ENCODE measurements around the gene AP5S1.

Gene AP5S1

DNA sequence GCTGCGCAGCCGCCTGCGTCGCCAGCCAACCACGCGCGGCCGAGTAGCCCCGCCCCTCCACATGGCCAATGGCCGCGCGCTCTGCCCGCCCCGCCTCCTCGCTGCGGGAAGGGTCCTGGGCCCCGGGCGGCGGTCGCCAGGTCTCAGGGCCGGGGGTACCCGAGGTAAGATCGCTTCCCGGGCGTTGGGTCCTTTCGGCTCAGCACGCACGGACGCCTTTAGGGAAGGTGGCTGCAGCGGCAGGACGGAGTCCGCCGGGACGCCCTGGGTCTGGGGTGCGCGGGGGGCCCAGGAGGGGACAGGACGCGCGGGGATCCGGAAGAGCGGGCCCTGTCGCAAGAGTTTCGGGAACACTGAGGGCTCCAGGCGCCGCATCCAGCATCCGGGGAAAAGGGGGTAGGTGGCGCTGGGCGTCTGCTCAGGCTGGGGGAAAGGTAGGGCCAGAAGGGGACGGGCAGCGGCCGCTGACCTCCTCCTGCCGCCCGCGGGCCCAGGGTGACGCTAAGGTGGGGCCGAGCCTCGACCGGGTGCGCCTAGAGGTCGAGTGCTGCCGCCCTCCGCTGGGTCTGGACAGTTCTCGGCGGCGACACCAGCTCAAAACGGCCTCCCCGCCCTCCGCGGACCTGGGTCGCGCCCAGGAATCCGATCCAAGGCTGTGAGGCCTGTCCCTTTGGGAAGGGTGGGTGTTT is 26.5 kb downstream of the AP5S1 start, which contains the start of gene MAVS:
Gene MAVS, plus strand, starts transcription at position 95 of the 689 bp plus-strand sequence. CDS start 7,791 bp downstream, outside the sequence.
- peak; percentile 81 for DNase-seq

- DNase-seq = no peak
These were observed 27.1 kb downstream of the AP5S1 start for GRCh38 chr20:3847429-3847940.

DNA sequence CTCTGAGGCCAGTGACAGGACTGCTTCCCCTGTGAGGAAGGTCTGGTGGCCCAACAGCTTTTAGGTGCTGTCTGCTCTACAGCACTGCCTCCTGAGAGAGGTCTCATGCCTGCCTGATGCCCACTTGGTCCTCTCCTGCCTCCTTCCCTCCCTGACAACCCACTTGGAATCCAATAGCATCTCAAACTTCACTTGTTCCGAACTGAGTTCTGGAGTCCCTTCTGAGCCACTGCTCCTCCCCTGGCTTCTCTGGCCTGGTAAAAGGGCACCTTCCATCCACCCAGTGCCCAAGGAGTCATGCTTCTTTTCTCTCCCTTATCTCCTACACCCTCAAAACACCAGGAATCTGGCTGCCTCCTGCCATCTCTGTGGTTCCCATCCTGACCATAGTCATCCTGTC is 28.2 kb downstream of the AP5S1 start:
- DNase-seq = no peak

DNA sequence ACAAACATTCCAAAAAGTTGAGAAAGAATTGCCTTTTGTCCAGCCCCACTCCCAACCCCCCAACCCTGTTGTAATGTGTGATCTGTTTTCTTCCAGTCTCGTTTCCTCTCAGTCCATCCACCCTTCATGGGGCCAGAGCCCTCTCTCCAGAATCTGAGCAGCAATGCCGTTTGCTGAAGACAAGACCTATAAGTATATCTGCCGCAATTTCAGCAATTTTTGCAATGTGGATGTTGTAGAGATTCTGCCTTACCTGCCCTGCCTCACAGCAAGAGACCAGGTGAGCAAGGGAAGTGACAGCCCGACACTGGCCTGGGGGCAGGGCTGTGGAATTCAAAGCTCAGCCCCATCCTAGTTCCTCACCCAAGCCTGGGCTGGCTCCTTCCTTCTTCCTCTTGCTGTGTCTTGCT is 34.1 kb downstream of the AP5S1 start:
- no peak for DNase-seq

GRCh38 chr20:3857405-3857804 is 37.1 kb downstream of the AP5S1 start:
- no peak for DNase-seq

GRCh38 chr20:3858689-3859088 is 38.3 kb downstream of the AP5S1 start:
- DNase-seq = no peak

DNA sequence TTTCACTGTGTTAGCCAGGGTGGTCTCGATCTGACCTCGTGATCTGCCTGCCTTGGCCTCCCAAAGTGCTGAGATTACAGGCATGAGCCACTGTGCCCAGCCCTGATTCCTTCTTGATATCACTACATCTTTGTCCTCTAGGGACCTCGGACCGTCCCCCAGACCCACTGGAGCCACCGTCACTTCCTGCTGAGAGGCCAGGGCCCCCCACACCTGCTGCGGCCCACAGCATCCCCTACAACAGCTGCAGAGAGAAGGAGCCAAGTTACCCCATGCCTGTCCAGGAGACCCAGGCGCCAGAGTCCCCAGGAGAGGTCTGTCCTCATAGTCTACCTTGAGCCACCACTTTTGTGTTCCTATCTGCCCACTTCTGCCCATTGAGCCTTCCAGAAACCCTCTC is 40.8 kb downstream of the AP5S1 start:
- DNase-seq = no peak

- DNase-seq = no peak
These were observed 42.0 kb downstream of the AP5S1 start for GRCh38 chr20:3862333-3862732.

- DNase-seq = no peak
These were observed 43.0 kb downstream of the AP5S1 start for GRCh38 chr20:3863317-3863716.

- DNase-seq = no peak
These were observed 44.2 kb downstream of the AP5S1 start for GRCh38 chr20:3864518-3864917.

GRCh38 chr20:3865152-3865886 is 45.0 kb downstream of the AP5S1 start:
- DNase-seq = no peak

DNA sequence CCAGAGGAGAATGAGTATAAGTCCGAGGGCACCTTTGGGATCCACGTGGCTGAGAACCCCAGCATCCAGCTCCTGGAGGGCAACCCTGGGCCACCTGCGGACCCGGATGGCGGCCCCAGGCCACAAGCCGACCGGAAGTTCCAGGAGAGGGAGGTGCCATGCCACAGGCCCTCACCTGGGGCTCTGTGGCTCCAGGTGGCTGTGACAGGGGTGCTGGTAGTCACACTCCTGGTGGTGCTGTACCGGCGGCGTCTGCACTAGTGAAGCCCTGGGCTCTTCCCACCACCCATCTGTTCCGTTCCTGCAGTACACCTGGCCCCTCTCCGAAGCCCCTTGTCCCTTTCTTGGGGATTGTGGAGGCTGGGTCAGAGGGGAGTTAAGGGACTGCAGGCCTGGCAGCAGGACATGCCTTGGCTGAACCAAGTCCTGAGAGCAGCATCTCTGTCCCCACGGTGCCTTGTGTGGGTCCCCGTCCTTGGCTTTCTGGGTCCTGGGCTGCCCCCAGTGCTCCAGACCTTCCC is 45.6 kb downstream of the AP5S1 start:
- no peak for DNase-seq

GRCh38 chr20:3866464-3866863 is 46.1 kb downstream of the AP5S1 start:
- no peak for DNase-seq

DNA sequence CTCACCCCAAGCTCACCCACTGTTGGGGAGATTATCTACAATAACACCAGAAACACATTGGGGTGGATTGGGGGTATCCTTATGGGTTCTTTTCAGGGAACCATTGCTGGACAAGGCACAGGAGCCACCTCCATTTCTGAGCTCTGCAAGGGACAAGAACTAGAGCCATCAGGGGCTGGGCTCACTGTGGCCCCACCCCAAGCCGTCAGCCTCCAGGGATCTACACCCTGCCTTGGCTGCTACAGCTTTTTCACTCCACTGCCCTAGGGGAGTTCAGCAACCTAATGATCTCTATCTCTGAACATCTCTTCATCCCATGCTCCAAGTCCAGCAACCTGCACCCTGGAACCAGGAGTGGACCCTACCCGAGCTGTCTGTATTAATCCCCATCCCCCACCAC is 47.5 kb downstream of the AP5S1 start:
- DNase-seq = no peak

DNA sequence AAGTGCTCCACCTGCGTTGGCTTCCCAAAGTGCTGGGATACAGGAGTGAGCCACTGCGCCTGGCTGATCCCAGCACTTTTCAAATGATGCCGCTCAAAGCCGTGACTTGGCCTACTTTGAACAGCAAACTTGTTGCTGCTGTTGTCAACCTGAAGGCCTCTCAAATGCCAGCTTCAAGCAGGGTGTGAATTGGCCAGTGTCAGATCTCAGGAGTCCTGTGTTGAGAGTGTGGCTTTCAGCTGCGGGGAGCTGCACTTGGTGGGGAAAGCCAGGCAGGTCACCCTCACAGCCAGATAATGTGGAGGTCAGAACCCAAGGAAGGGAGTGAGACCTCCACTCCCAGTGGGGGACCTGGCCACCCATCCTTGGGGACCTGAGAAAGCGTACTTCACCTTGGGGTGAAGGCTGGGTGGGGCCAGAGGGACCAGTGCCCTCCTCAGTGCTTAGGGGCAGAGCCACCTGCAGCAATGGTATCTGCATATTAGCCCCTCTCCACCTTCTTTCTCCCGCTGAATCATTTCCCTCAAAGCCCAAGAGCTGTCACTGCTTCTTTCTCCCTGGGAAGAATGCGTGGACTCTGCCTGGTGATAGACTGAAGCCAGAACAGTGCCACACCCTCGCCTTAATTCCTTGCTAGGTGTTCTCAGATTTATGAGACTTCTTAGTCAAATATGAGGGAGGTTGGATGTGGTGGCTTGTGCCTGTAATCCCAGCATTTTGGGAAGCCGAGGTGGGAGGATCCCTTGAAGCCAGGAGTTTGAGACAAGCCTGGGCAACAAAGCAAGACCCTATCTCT is 49.7 kb downstream of the AP5S1 start:
- no peak for DNase-seq

DNA sequence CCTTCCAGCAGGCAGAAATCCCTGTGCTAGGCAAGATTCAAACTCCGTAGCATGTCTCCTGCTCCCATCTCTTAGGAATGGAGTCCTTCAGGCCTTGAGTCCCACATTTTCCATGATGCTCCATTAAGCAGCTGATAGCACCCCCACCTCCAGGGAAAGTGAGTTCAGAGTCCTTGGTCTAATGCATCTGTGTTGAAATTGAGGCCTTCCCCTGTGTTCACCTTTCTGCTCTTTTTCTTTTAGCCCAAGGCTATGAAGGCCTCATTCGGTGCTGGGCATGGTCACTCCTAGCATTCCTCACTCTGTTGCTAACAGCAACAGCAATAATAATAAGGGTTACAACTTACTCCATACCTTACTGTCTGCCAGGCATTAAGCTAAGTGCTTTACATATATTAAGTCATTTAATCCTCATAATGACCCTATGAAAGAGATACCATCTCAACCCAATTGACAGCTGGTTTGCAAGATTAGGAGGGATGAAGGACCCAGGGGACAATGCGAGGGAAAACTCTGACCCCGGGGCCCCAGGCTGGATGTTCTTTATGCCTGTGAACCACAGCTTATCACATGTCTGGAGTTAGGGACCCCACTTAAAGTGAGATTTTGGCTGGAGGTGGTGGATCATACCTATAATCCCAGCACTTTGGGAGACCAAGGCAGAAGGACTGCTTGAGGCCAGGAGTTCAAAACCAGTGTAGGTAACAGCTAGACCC is 51.4 kb downstream of the AP5S1 start:
- no peak for DNase-seq

GRCh38 chr20:3873507-3873906 is 53.2 kb downstream of the AP5S1 start:
- no peak for DNase-seq

DNA sequence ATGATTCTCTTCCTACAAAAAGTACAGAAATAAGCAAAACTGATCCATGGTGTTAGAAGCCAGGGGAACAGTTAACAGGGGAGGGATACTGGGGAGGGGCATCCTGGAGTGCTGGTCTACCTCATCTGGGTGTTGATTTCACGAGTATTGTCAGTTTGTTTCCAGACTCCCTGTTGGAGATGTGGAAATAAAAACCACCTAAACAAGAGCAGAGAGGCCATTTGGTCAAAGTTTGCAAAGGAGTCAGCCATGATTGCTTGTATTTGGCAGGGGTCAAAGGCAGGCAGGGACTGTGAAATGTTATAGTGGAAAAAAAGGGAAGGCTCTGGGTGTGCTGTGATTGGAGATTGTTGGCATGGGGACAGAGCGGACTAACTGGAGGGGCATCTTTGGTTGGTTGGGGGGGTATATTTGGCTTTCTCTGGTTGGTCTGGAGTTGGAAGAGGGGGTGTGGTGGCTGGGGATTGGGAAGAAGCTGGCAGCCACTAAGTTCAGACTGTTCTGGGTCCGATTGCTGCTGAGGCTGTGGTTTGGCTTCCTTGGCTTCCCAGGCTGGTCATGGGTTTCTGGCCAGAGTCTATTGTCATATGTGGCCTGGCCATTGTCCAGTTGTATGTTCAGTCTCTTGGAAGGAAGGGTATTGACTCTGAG is 54.0 kb downstream of the AP5S1 start:
- DNase-seq = no peak

DNA sequence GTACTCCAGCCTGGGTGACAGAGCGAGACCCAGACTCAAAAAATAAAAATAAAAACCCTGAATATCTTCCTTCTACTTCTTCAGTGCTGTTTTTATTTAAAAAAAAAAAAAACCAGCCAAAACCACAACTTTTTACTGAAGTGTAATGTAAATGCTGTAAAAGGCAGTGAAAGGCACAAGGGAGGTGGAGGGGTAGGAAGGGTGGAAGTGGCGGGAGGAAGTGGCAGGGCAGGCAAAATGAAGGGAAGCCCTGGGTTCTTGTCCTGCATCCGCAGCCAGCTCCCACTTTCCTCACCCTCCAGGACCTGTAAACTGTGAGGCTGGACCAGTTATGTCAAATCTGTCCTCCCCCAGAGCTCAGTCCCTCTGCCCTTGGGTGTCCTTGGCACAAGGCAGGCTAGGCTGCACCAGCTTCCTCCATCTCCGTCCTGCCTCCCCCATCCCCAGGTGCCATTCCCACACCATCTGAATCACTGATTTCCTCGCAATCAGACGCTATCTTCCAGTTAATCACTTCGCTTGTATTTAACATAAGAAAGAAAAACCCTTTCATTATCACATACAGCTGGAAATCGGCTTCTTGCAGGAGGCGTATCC is 55.1 kb downstream of the AP5S1 start:
- DNase-seq = no peak

DNA sequence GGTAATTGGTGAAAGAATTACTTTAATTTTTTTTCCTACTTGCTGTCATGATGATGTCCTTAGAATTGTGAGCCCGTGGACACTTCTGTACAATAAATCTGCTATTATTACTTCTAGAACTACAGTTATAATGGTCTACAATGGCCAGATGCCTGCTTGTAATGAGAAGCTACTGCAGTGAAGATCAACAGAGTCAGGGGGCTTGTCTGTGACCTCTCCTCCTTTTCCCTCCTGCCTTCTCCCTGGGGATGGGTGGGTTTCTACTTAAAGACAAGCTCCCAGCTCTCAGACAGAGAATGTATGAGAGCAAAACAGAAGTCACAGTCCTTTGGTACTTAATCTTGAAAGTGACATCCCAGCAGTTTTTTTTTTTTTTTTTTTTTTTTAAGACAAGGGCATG is 55.7 kb downstream of the AP5S1 start:
- DNase-seq = no peak

GRCh38 chr20:3876676-3877075 is 56.3 kb downstream of the AP5S1 start:
- DNase-seq = no peak

Measured in hematopoietic multipotent progenitor cell treated with erythropoietin and hydrocortisone succinate and interleukin-3 and kit ligand, for 8 days (in vitro differentiated cells).